ENCODE measurements around the gene MAP6D1.
A peak's percentile ranks its signal among the peaks of the same experiment; 100 is the strongest.

The MAP6D1 gene

GRCh38 chr3:183825456-183826161 lies at the start of gene MAP6D1:
MAP6D1 (minus strand) TSS chr3:183825577; CDS start chr3:183825547, 30 bp downstream.
- TF ChIP-seq CTCF (IDR thresholded peaks at IDR 0.05; ENCODE audit: low read depth, low read length): peak; percentile 36
- peak; percentile 10 for DNase-seq (ENCODE audit: extremely low read depth, low read depth)

GRCh38 chr3:183873914-183874313 lies 48.5 kb upstream of the MAP6D1 start:
- DNase-seq (ENCODE audit: extremely low read depth, low read depth): no peak
- no peak for TF ChIP-seq CTCF (IDR thresholded peaks at IDR 0.05; ENCODE audit: low read depth, low read length)

- no peak for DNase-seq (ENCODE audit: extremely low read depth, low read depth)
- TF ChIP-seq CTCF (IDR thresholded peaks at IDR 0.05; ENCODE audit: low read depth, low read length): no peak
Measured at GRCh38 chr3:183871541-183871940, 46.2 kb upstream of the MAP6D1 start.

GRCh38 chr3:183870563-183870962 lies 45.2 kb upstream of the MAP6D1 start:
- DNase-seq (ENCODE audit: extremely low read depth, low read depth): no peak
- no peak for TF ChIP-seq CTCF (IDR thresholded peaks at IDR 0.05; ENCODE audit: low read depth, low read length)

- TF ChIP-seq CTCF (IDR thresholded peaks at IDR 0.05; ENCODE audit: low read depth, low read length): no peak
- DNase-seq (ENCODE audit: extremely low read depth, low read depth): no peak
Measured at GRCh38 chr3:183868796-183869195, 43.4 kb upstream of the MAP6D1 start.

GRCh38 chr3:183862610-183863009 lies 37.2 kb upstream of the MAP6D1 start:
- no peak for TF ChIP-seq CTCF (IDR thresholded peaks at IDR 0.05; ENCODE audit: low read depth, low read length)
- DNase-seq (ENCODE audit: extremely low read depth, low read depth): no peak

- no peak for TF ChIP-seq CTCF (IDR thresholded peaks at IDR 0.05; ENCODE audit: low read depth, low read length)
- DNase-seq (ENCODE audit: extremely low read depth, low read depth): no peak
Measured at GRCh38 chr3:183857863-183858262, 32.5 kb upstream of the MAP6D1 start.
